Measurements from ENCODE around the gene FAM209A. TPM values are rescaled to one million over a fixed set of nuclear protein-coding genes. Genes with fewer than 3 reads are reported as not detected.
"Not testable (repeated sequence)": the region's sequence is repeated elsewhere in the genome, so short reads cannot be mapped to it uniquely, and the experiment has no call there.

Gene FAM209A
- total RNA-seq, 4 donors from 2014 or later: not detected

- TF ChIP-seq CTCF (IDR thresholded peaks at IDR 0.05) (no peak), POLR2A (IDR thresholded peaks at IDR 0.05) (no peak)
- Histone ChIP-seq H3K27me3 (no peaks in the 10 kb centered on the region), H3K36me3 (peaks cover 0 to 46% (median 0%) of the 10 kb centered on the region in 3 donors), H3K27ac (no peak overlapping the region), H3K9me3 (peaks cover 0 to 21% (median 6%) of the 10 kb centered on the region in 4 donors), H3K4me3 (no peak overlapping the region), H3K4me1 (no peaks in the 10 kb centered on the region)
- peak in 1 of 3 donors; percentile 19 for DNase-seq
These were observed 4.4 kb upstream of the FAM209A start for GRCh38 chr20:56520180-56520579.

GRCh38 chr20:56520746-56521354 is 3.7 kb upstream of the FAM209A start:
- not testable (repeated sequence) for DNase-seq, H3K27me3 ChIP-seq, H3K4me3 ChIP-seq, H3K4me1 ChIP-seq, H3K27ac ChIP-seq
- Histone ChIP-seq H3K36me3 (peaks cover 0 to 46% (median 0%) of the 10 kb centered on the region in 3 donors), H3K9me3 (peaks cover 0 to 21% (median 6%) of the 10 kb centered on the region in 4 donors)

- H3K4me1 ChIP-seq: no peaks in the 10 kb centered on the region
- peaks cover 0 to 36% (median 0%) of the 10 kb centered on the region in 3 donors for H3K36me3 ChIP-seq
- no peak overlapping the region for H3K4me3 ChIP-seq
- no peak overlapping the region for H3K27ac ChIP-seq
- no peak for TF ChIP-seq CTCF (IDR thresholded peaks at IDR 0.05)
- TF ChIP-seq POLR2A (IDR thresholded peaks at IDR 0.05): no peak
- peaks cover 0 to 21% (median 6%) of the 10 kb centered on the region in 4 donors for H3K9me3 ChIP-seq
- DNase-seq: no peak
- no peaks in the 10 kb centered on the region for H3K27me3 ChIP-seq
These were observed 2.2 kb upstream of the FAM209A start for GRCh38 chr20:56522311-56522710.

- DNase-seq: no peak
- Histone ChIP-seq H3K9me3 (no peaks in the 10 kb centered on the region), H3K4me3 (no peak overlapping the region), H3K4me1 (no peaks in the 10 kb centered on the region), H3K36me3 (no peaks in the 10 kb centered on the region), H3K27me3 (no peaks in the 10 kb centered on the region), H3K27ac (no peak overlapping the region)
- no peak for TF ChIP-seq CTCF (IDR thresholded peaks at IDR 0.05)
- TF ChIP-seq POLR2A (IDR thresholded peaks at IDR 0.05): no peak
These were observed 3.0 kb downstream of the FAM209A start for GRCh38 chr20:56527521-56527920.

- DNase-seq, H3K27ac ChIP-seq, H3K4me1 ChIP-seq, H3K4me3 ChIP-seq, H3K27me3 ChIP-seq, H3K36me3 ChIP-seq, H3K9me3 ChIP-seq: not testable (repeated sequence)
These were observed 8.4 kb downstream of the FAM209A start, which contains the start of gene FAM209B for GRCh38 chr20:56532946-56533345. Gene FAM209B (plus strand): TSS chr20:56533246. CDS start chr20:56533342, 96 bp downstream.

- TF ChIP-seq POLR2A (IDR thresholded peaks at IDR 0.05): no peak
- no peak for TF ChIP-seq CTCF (IDR thresholded peaks at IDR 0.05)
- no peaks in the 10 kb centered on the region for H3K9me3 ChIP-seq
These were observed 13.5 kb downstream of the FAM209A start for GRCh38 chr20:56537997-56538396.

GRCh38 chr20:56540415-56540814 is 15.9 kb downstream of the FAM209A start:
- DNase-seq: no peak
- H3K27ac ChIP-seq: no peak overlapping the region
- no peaks in the 10 kb centered on the region for H3K27me3 ChIP-seq
- H3K36me3 ChIP-seq: no peaks in the 10 kb centered on the region
- no peaks in the 10 kb centered on the region for H3K4me1 ChIP-seq
- H3K4me3 ChIP-seq: no peak overlapping the region
- H3K9me3 ChIP-seq: no peaks in the 10 kb centered on the region
- TF ChIP-seq POLR2A (IDR thresholded peaks at IDR 0.05): no peak
- no peak for TF ChIP-seq CTCF (IDR thresholded peaks at IDR 0.05)

More at GRCh38 chr20:56537997-56538396, 13.5 kb downstream of the FAM209A start:
- Histone ChIP-seq H3K36me3 (no peaks in the 10 kb centered on the region), H3K4me3 (no peak overlapping the region), H3K27ac (no peak overlapping the region), H3K4me1 (no peaks in the 10 kb centered on the region), H3K27me3 (no peaks in the 10 kb centered on the region)
- DNase-seq: no peak

Data from Peyer's patch (tissue), 4 donors.